AG09319 (cell line): ENCODE data around the gene ASAP2.
A peak's percentile ranks its signal among the peaks of the same experiment; 100 is the strongest.

Experiments
- DNase-seq: peaks from one replicate; pipeline ENCODE4 v3.0.0-alpha.2; 2010; ENCODE audit warnings: low read depth; ENCODE audit errors: extremely low read depth
- CTCF ChIP-seq: IDR thresholded peaks from 2 replicates; pipeline ENCODE4 v1.5.1; 2011; ENCODE audit warnings: low read depth, mild to moderate bottlenecking, inconsistent platforms, low read length, moderate library complexity

Gene ASAP2

GRCh38 chr2:9303528-9304225, 97.1 kb downstream of the ASAP2 start:
- DNase-seq: no peak
- TF ChIP-seq CTCF: no peak

DNA sequence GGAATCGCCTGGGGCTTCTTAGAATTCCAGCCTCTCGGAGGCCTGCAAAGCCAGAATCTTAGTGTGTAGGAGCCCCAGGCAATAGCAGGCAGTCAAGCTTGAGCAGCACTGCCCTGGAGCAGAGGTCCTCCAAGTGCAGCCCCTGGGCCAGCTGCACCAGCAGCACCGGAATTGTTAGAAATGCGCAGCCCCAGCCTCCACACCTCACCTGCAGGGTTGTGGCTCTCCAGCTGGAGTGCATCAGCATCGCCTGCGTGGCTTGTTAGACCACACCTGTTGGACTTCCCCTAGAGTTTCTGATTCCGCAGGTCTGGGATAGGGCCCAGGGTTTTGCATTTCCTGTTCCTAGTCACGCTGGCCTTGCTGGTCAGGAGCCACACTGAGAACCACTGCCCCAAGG, 100.3 kb downstream of the ASAP2 start:
- no peak for DNase-seq
- TF ChIP-seq CTCF: no peak

- DNase-seq: no peak
- TF ChIP-seq CTCF: no peak
Observed at GRCh38 chr2:9307535-9307934, 100.9 kb downstream of the ASAP2 start.

DNA sequence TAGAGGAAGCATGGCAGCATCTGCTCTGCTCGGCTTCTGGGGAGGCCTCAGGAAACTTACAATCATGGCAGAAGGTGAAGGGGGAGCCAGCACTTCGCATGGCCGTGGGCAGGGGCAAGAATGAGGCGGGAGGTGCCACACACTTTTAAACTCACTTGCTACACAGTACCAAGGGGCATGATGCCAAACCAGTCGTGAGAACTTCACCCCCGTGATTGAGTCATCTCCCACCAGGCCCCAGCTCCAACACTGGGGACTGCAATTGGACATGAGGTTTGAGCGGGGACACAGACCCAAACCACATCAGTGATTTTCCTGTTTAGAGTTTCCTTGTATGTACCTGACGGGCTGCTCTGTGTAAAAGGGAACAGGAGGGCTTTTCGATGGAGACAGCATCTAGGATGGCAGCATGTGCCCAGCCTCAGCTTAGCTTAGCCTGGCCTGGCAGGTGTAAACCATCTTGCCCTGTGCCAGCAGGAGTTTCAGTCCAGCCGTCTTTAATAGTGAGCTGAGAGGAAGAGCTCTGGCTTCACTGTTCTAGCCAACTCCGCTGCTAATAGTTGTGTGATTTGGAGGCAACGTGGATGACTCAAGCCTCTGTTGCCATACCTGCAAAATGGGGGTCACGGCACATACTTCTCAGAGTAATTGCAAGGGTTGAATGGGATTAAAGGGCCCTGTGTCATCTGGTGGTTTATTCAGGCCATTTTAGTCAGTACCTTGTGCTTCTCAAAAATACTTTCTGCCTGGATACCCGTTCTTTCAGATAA, 101.8 kb downstream of the ASAP2 start:
- no peak for DNase-seq
- TF ChIP-seq CTCF: no peak

DNA sequence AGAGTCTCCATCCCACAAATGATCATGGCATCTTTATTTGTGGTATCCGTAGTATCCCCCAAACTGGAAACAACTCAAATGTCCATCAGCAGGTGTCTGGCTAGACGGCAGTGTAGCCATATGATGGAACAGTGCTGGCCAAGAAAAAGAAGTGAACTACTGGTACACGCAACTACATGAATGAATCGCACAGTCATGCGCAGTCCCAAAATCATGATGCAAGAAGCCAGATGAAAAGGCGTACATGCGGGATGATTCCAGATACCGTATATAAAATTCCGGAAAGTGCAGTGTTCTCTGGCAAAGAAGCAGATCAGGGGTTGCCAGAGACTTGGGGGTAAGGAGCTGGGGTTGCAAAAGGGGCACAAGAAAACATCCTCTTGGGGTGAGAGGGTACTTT, 102.5 kb downstream of the ASAP2 start:
- TF ChIP-seq CTCF: no peak
- DNase-seq: no peak

DNA sequence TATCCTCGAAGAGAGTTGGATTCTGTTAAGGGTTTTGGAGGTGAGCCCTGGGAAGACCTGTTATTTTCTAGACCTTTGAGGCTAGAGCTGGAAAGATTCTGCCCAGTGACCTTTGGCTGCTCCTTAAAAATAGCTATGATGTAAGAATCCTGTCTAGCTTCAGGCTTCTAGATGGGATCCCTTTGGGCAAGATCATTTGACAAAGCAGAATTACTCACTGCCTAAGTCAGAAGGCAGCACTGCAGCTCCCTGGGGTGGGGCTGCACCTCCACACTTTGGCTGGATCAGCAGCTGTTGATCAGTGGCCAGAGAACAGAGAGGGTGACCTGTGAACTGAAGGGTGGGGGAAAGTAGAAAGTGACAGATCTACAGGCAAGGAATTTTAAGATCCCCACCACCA, 103.8 kb downstream of the ASAP2 start:
- TF ChIP-seq CTCF: no peak
- peak; percentile 55 for DNase-seq

GRCh38 chr2:9310798-9311197, 104.2 kb downstream of the ASAP2 start:
- DNase-seq: no peak
- TF ChIP-seq CTCF: no peak
